ENCODE results near the gene TEDC2. TPM values are rescaled to one million over a fixed set of nuclear protein-coding genes. Genes with fewer than 3 reads are reported as not detected.

The TEDC2 gene
- total RNA-seq, 1 donor from 2014 or later = 12.0 TPM

- no peaks in the 10 kb centered on the region for H3K27me3 ChIP-seq (ENCODE audit: control insufficient read depth, insufficient read depth, low read length)
- no peak for DNase-seq (ENCODE audit: low read depth)
- TF ChIP-seq, protein P1, sequence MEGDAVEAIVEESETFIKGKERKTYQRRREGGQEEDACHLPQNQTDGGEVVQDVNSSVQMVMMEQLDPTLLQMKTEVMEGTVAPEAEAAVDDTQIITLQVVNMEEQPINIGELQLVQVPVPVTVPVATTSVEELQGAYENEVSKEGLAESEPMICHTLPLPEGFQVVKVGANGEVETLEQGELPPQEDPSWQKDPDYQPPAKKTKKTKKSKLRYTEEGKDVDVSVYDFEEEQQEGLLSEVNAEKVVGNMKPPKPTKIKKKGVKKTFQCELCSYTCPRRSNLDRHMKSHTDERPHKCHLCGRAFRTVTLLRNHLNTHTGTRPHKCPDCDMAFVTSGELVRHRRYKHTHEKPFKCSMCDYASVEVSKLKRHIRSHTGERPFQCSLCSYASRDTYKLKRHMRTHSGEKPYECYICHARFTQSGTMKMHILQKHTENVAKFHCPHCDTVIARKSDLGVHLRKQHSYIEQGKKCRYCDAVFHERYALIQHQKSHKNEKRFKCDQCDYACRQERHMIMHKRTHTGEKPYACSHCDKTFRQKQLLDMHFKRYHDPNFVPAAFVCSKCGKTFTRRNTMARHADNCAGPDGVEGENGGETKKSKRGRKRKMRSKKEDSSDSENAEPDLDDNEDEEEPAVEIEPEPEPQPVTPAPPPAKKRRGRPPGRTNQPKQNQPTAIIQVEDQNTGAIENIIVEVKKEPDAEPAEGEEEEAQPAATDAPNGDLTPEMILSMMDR (IDR thresholded peaks at IDR 0.05; ENCODE audit: insufficient read depth, low read length, poor library complexity, severe bottlenecking) = no peak
- peaks cover 1% of the 10 kb centered on the region for H3K36me3 ChIP-seq (ENCODE audit: control insufficient read depth, insufficient read depth, low read length)
- peak overlapping the region; percentile 41 for H3K4me3 ChIP-seq (ENCODE audit: low read depth, low read length)
Measured at GRCh38 chr16:2460391-2460713, 443 bp downstream of the TEDC2 start.

DNA sequence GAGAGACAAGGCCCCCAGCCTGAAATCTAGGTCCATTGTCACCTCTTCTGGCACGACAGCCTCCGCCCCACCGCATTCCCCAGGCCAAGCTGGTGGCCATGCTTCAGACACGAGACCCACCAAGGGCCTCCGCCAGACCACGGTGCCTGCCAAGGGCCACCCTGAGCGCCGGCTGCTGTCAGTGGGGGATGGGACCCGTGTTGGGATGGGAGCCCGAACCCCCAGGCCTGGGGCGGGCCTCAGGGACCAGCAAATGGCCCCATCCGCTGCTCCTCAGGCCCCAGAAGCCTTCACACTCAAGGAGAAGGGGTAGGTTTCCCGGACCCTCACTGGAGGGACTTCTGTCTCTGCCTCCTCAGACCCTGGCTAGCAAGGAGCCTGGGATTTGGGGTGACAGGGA is 1.0 kb downstream of the TEDC2 start:
- no peaks in the 10 kb centered on the region for H3K27me3 ChIP-seq (ENCODE audit: control insufficient read depth, insufficient read depth, low read length)
- TF ChIP-seq, protein P1 (IDR thresholded peaks at IDR 0.05; ENCODE audit: insufficient read depth, low read length, poor library complexity, severe bottlenecking) = no peak
- DNase-seq (ENCODE audit: low read depth) = no peak
- H3K4me3 ChIP-seq (ENCODE audit: low read depth, low read length) = no peak overlapping the region
- peaks cover 1% of the 10 kb centered on the region for H3K36me3 ChIP-seq (ENCODE audit: control insufficient read depth, insufficient read depth, low read length)

DNA sequence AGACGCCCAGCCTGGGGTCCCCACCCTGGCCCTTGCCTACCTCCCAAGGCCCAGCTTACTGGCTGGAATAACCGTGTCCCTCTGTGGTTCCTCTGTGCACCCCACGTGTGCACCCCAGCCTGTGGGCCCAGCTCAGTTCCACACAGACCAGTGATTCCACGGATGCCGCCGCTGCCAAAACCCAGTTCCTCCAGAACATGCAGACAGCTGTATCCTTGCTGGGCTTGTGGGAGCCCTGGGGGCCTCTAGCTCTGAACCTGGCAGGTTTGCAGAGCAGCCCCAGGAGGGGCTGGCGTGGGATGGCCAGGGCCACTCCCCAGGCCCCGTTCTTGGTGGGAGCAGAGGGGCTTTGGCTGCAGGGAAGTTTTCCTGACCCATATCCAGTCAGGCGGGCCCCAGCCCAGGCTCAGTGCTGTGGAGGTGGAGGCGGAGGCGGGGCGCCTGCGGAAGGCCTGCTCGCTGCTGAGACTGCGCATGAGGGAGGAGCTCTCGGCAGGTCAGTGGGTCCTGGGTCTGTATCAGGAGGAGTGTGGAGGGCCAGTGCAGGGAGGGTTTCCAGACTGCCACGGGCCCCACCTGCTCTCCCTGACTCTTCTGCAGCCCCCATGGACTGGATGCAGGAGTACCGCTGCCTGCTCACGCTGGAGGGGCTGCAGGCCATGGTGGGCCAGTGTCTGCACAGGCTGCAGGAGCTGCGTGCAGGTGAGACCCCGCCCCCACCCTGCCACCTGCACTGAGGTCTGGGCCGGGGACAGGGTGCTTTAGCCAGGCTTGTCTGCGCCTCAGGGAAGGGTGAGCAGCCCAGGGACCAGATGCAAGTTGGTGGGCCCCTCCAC is 2.3 kb downstream of the TEDC2 start:
- H3K27me3 ChIP-seq (ENCODE audit: control insufficient read depth, insufficient read depth, low read length) = no peaks in the 10 kb centered on the region
- TF ChIP-seq, protein P1 (IDR thresholded peaks at IDR 0.05; ENCODE audit: insufficient read depth, low read length, poor library complexity, severe bottlenecking) = no peak
- DNase-seq (ENCODE audit: low read depth) = no peak
- no peak overlapping the region for H3K4me3 ChIP-seq (ENCODE audit: low read depth, low read length)
- no peaks in the 10 kb centered on the region for H3K36me3 ChIP-seq (ENCODE audit: control insufficient read depth, insufficient read depth, low read length)

DNA sequence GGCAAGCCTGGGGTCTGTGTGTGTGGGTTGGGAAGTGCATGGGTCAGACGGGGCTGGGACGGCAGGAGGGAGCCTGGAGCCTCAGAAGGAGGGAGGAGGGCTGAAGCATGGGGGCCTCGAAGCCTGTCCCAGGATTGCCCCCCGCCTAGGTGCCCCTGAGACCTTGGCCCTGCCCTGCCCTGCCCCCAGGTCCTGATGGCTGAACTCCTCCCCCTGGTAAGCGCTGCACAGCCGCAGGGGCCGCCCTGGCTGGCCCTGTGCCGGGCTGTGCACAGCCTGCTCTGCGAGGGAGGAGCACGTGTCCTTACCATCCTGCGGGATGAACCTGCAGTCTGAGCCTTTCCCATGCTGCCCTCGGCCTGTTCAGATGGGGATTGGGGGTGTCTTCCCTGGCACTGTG is 4.4 kb downstream of the TEDC2 start:
- H3K4me3 ChIP-seq (ENCODE audit: low read depth, low read length) = no peak overlapping the region
- no peak for DNase-seq (ENCODE audit: low read depth)

DNA sequence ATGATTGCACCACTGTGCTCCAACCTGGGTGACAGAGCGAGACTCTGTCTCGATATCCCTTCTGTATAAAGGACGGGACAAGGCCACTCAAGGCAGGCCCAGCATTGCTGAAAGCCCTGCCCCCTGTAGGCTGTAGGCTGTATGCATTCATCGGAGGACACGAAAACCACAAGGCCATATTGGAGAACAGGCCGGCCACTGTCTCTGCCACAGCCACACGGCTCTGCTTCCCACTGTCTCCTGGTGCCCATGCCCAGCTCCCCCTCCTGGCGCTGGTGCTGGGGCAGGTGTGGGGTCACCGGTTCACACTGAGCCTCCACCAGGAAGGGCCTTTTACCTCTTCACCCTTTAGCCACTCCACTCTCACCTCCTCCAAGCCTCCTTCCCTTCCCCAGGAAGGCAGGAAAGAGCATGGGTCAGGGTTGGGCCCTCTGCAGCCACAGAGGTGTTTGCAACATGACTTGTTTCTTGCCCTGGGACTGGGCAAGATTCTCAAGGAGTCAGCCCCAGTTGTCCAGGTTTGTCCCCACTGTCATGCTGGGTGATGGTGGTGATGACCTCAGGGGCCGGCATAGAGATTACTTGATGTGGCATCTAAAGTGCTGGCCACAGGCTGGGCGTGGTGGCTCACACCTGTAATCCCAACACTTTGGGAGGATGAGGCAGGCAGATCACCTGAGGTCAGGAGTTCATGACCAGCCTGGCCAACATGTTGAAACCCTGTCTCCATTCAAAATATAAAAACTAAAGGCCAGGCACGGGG is 5.9 kb downstream of the TEDC2 start:
- Histone ChIP-seq H3K27me3 (ENCODE audit: control insufficient read depth, insufficient read depth, low read length) (peaks cover 7% of the 10 kb centered on the region), H3K4me3 (ENCODE audit: low read depth, low read length) (no peak overlapping the region), H3K36me3 (ENCODE audit: control insufficient read depth, insufficient read depth, low read length) (no peaks in the 10 kb centered on the region)
- no peak for DNase-seq (ENCODE audit: low read depth)
- TF ChIP-seq, protein P1 (IDR thresholded peaks at IDR 0.05; ENCODE audit: insufficient read depth, low read length, poor library complexity, severe bottlenecking) = no peak

More for the DNA sequence above, 4.4 kb downstream of the TEDC2 start:
- Histone ChIP-seq H3K36me3 (ENCODE audit: control insufficient read depth, insufficient read depth, low read length) (no peaks in the 10 kb centered on the region), H3K27me3 (ENCODE audit: control insufficient read depth, insufficient read depth, low read length) (no peaks in the 10 kb centered on the region)
- TF ChIP-seq, protein P1 (IDR thresholded peaks at IDR 0.05; ENCODE audit: insufficient read depth, low read length, poor library complexity, severe bottlenecking) = no peak
